ENCODE measurements around the gene ERC1. TPM values are rescaled to one million over a fixed set of nuclear protein-coding genes. Genes with fewer than 3 reads are reported as not detected.
"Not testable (repeated sequence)": the region's sequence is repeated elsewhere in the genome, so short reads cannot be mapped to it uniquely, and the experiment has no call there.

Gene ERC1
- total and polyA plus RNA-seq, 2 donors (not counting 1 experiment from before 2014, with no cell fraction given) = 19.7 to 34.5 TPM

DNA sequence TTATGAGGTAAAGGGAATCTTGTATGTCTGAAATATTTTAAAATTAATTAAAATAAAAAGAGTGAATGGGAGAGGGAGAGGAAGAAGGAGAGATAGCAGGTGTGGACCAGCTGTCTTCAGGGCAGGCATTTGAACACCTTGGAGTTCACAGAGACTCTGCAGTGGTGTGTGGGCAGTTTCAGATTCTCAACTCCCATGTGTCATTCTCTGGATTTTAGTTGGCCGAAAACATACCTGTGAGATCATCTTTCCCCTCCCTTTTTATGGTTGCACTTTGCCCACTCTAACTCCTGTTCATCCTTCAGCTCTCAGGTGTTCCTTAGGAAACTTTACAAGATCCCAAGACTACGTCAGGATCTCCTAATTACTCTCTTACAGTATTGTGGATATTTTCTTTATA lies 108.1 kb downstream of the ERC1 start:
- Histone ChIP-seq H4K20me1 (ENCODE audit: control insufficient read depth, extremely low read depth, insufficient read depth, low read length) (no peaks in the 10 kb centered on the region), H3K9ac (ENCODE audit: insufficient read depth, low read length) (no peak overlapping the region), H3K36me3 (ENCODE audit: control insufficient read depth, insufficient read depth, low read length) (no peaks in the 10 kb centered on the region), H2AFZ (ENCODE audit: low read length) (no peak overlapping the region), H3K4me3 (replicated peaks in 1 of 4; ENCODE audit: control extremely low read depth in 1 of 4, insufficient read depth in 1 of 4, low read depth in 3 of 4, low read length in 4 of 4) (no peak overlapping the region), H3K27me3 (ENCODE audit: control insufficient read depth, insufficient read depth, low read length) (no peaks in the 10 kb centered on the region), H3K4me1 (ENCODE audit: control insufficient read depth, extremely low read depth, insufficient read depth, low read length) (no peaks in the 10 kb centered on the region), H3K79me2 (ENCODE audit: control insufficient read depth, insufficient read depth, low read length) (peaks cover 21% of the 10 kb centered on the region), H3K4me2 (ENCODE audit: extremely low read depth, insufficient read depth, low read length) (no peak overlapping the region), H3K27ac (ENCODE audit: insufficient read depth, low read length) (no peak overlapping the region), H3K9me3 (ENCODE audit: control insufficient read depth, insufficient read depth, low read depth, low read length) (no peaks in the 10 kb centered on the region)
- no peak for DNase-seq (ENCODE audit: low read depth in 2 of 2)
- no peak for TF ChIP-seq EZH2 (IDR thresholded peaks at IDR 0.05; ENCODE audit: low read length, missing control alignments)
- TF ChIP-seq, protein P1, sequence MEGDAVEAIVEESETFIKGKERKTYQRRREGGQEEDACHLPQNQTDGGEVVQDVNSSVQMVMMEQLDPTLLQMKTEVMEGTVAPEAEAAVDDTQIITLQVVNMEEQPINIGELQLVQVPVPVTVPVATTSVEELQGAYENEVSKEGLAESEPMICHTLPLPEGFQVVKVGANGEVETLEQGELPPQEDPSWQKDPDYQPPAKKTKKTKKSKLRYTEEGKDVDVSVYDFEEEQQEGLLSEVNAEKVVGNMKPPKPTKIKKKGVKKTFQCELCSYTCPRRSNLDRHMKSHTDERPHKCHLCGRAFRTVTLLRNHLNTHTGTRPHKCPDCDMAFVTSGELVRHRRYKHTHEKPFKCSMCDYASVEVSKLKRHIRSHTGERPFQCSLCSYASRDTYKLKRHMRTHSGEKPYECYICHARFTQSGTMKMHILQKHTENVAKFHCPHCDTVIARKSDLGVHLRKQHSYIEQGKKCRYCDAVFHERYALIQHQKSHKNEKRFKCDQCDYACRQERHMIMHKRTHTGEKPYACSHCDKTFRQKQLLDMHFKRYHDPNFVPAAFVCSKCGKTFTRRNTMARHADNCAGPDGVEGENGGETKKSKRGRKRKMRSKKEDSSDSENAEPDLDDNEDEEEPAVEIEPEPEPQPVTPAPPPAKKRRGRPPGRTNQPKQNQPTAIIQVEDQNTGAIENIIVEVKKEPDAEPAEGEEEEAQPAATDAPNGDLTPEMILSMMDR (conservative IDR thresholded peaks at IDR 0.05 in 1 of 2, IDR thresholded peaks at IDR 0.05 in 1 of 2; ENCODE audit: low read depth in 1 of 2, low read length in 2 of 2) = no peak

DNA sequence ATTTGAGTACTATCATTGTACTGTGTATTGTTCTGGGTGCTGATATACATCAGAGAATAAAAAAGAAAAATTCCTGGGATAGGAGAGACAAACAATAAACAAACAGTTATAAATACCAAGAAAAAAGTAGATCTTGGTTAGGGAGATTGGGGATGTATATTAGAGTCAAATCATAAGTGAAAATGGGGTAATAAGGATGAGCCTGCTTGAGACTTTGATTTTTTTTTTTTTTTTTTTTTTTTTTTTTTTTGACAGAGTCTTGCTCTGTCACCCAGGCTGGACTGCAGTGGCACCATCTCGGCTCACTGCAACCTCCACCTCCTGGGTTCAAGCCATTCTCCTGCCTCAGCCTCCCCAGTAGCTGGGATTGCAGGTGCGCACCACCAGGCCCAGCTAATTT lies 108.6 kb downstream of the ERC1 start:
- not testable (repeated sequence) for H3K36me3 ChIP-seq (ENCODE audit: control insufficient read depth, insufficient read depth, low read length); H3K27me3 ChIP-seq (ENCODE audit: control insufficient read depth, insufficient read depth, low read length); H3K4me3 ChIP-seq (replicated peaks in 1 of 4; ENCODE audit: control extremely low read depth in 1 of 4, insufficient read depth in 1 of 4, low read depth in 3 of 4, low read length in 4 of 4); H3K27ac ChIP-seq (ENCODE audit: insufficient read depth, low read length); DNase-seq (ENCODE audit: low read depth in 2 of 2); H4K20me1 ChIP-seq (ENCODE audit: control insufficient read depth, extremely low read depth, insufficient read depth, low read length); H2AFZ ChIP-seq (ENCODE audit: low read length); H3K4me2 ChIP-seq (ENCODE audit: extremely low read depth, insufficient read depth, low read length); H3K9me3 ChIP-seq (ENCODE audit: control insufficient read depth, insufficient read depth, low read depth, low read length); H3K4me1 ChIP-seq (ENCODE audit: control insufficient read depth, extremely low read depth, insufficient read depth, low read length); H3K9ac ChIP-seq (ENCODE audit: insufficient read depth, low read length)
- H3K79me2 ChIP-seq (ENCODE audit: control insufficient read depth, insufficient read depth, low read length) = peaks cover 21% of the 10 kb centered on the region

DNA sequence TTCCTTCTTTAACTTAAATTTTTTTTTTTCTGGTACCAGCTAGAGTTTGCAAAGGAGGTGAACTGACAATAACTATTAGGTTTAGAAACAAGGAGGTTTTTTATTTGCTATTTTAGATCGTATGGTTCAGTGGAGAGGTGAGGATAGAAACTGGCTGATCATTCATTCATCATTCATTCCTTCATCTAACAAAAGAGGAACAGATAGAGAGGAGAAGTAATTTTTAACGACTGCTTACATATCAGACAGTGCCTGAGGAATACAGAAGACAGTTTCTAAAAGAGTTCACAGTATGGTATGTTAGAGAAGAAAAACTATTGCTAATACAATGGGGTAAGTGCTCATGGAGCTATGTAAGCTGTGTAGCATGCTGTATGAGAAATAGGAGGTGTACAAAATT lies 111.1 kb downstream of the ERC1 start:
- no peaks in the 10 kb centered on the region for H4K20me1 ChIP-seq (ENCODE audit: control insufficient read depth, extremely low read depth, insufficient read depth, low read length)
- no peak overlapping the region for H3K4me3 ChIP-seq (replicated peaks in 1 of 4; ENCODE audit: control extremely low read depth in 1 of 4, insufficient read depth in 1 of 4, low read depth in 3 of 4, low read length in 4 of 4)
- H3K9ac ChIP-seq (ENCODE audit: insufficient read depth, low read length) = no peak overlapping the region
- no peak for DNase-seq (ENCODE audit: low read depth in 2 of 2)
- H3K27ac ChIP-seq (ENCODE audit: insufficient read depth, low read length) = no peak overlapping the region
- no peaks in the 10 kb centered on the region for H3K4me1 ChIP-seq (ENCODE audit: control insufficient read depth, extremely low read depth, insufficient read depth, low read length)
- H3K79me2 ChIP-seq (ENCODE audit: control insufficient read depth, insufficient read depth, low read length) = peaks cover 16% of the 10 kb centered on the region
- H3K36me3 ChIP-seq (ENCODE audit: control insufficient read depth, insufficient read depth, low read length) = no peaks in the 10 kb centered on the region
- H3K4me2 ChIP-seq (ENCODE audit: extremely low read depth, insufficient read depth, low read length) = no peak overlapping the region
- no peak for TF ChIP-seq EZH2 (IDR thresholded peaks at IDR 0.05; ENCODE audit: low read length, missing control alignments)
- TF ChIP-seq, protein P1 (conservative IDR thresholded peaks at IDR 0.05 in 1 of 2, IDR thresholded peaks at IDR 0.05 in 1 of 2; ENCODE audit: low read depth in 1 of 2, low read length in 2 of 2) = no peak
- H3K9me3 ChIP-seq (ENCODE audit: control insufficient read depth, insufficient read depth, low read depth, low read length) = no peaks in the 10 kb centered on the region
- no peaks in the 10 kb centered on the region for H3K27me3 ChIP-seq (ENCODE audit: control insufficient read depth, insufficient read depth, low read length)
- H2AFZ ChIP-seq (ENCODE audit: low read length) = no peak overlapping the region
